HG02588 (cell line): ENCODE data around the gene KLF11.
"Not testable (repeated sequence)": the region's sequence is repeated elsewhere in the genome, so short reads cannot be mapped to it uniquely, and the experiment has no call there.

Source experiments
- ATAC-seq: cut with Tn5 transposase; IDR thresholded peaks from one replicate; pipeline ENCODE4 v1.9.1; 2021; ENCODE audit warnings: mild to moderate bottlenecking, moderate library complexity; ENCODE audit not compliant: unreplicated experiment

Gene KLF11

GRCh38 chr2:10009271-10009810, 34.0 kb upstream of the KLF11 start:
- no peak for ATAC-seq

GRCh38 chr2:10009811-10010781, 33.3 kb upstream of the KLF11 start:
- ATAC-seq, result no peak

DNA sequence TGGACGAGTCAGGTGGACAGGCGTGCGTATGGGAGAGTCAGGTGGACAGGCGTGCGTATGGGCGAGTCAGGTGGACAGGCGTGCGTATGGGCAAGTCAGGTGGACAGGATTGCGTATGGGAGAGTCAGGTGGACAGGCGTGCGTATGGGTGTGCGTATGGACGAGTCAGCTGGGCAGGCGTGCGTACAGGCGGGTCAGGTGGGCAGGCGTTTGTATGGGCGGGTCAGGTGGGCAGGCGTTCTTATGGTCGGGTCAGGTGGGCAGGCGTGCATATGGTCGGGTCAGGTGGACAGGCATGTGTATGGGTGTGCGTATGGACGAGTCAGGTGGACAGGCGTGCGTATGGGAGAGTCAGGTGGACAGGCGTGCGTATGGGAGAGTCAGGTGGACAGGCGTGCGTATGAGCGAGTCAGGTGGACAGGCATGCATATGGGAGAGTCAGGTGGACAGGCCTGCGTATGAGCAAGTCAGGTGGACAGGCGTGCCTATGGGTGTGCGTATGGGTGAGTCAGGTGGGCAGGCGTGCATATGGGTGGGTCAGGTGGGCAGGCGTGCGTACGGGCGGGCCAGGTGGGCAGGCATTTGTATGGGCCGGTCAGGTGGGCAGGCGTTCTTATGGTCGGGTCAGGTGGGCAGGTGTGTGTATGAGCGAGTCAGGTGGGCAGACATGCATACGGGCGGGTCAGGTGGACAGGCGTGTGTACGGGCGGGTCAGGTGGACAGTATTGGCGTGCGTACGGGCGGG, 32.3 kb upstream of the KLF11 start:
- ATAC-seq, result not testable (repeated sequence)

- not testable (repeated sequence) for ATAC-seq
Observed at GRCh38 chr2:10011606-10012325, 31.6 kb upstream of the KLF11 start.

- ATAC-seq, result not testable (repeated sequence)
Observed at GRCh38 chr2:10012366-10012962, 30.9 kb upstream of the KLF11 start.

DNA sequence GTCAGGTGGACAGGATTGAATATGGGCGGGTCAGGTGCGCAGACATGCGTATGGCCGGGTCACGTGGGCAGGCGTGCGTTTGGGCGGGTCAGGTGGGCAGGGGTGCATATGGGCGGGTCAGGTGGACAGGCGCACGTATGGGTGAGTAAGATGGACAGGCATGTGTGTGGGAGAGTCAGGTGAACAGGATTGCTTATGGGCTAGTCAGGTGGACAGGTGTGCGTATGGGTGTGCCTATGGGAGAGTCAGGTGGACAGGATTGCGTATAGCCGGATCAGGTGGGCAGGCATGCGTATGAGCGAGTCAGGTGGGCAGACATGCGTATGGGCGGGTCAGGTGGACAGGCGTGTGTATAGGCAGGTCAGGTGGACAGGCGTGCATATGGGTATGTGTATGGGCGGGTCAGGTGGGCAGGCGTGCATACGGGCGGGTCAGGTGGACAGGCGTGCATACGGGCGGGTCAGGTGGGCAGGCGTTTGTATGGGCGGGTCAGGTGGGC, 30.3 kb upstream of the KLF11 start:
- ATAC-seq, result no peak

GRCh38 chr2:10013651-10014417, 29.5 kb upstream of the KLF11 start:
- not testable (repeated sequence) for ATAC-seq

- no peak for ATAC-seq
Observed at GRCh38 chr2:10014418-10015190, 28.7 kb upstream of the KLF11 start.

GRCh38 chr2:10015376-10015989, 27.9 kb upstream of the KLF11 start:
- ATAC-seq, result not testable (repeated sequence)

- no peak for ATAC-seq
Observed at GRCh38 chr2:10016001-10016801, 27.1 kb upstream of the KLF11 start.

- ATAC-seq, result no peak
Observed at GRCh38 chr2:10016802-10017258, 26.5 kb upstream of the KLF11 start.

DNA sequence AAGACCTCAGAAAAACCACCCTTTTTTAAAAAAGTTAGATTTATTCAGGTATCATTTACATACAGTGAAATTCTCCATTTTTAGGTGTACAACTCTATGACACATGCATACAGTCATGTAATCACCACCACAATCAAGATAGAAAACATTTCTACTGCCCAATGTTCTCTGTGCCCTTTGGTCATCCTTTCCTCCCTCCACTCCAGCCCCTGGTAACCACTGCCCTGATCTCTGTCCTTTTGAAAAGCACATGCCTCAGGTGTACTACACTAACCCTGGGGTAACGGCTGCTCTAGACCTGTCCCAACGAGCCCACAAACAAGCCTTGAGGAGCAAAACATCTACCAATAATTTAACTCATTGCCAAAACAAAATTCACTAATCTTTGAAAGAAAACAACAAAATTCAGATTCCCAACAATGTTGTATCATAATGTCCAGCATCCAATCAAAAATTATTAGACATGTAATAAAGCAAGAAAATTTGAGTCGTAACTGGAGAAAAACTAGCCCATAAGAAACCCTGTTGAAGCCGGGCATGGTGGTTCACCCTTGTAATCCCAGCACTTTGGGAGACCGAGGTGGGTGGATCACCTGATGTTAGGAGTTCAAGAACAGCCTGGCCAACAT, 25.9 kb upstream of the KLF11 start:
- no peak for ATAC-seq

DNA sequence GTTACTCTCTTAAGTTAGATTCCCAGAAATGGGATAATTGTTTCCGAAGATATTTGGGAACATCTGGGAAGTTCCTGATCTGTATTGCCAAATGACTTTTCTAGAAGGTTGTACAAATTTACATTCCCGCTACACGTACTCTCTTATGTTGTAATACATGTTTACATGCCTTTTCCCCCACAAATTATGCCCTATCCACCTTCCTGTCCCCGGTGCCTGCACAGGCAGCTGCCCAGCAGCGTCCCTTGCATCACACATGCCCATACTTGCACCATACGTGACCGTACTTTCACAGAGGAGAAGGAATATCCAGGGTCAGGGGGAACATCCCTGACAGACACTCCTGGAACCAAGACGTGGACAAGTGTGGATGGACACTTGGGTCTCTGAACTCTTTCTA, 24.2 kb upstream of the KLF11 start:
- no peak for ATAC-seq

- ATAC-seq, result no peak
Observed at GRCh38 chr2:10019602-10020400, 23.5 kb upstream of the KLF11 start.

- no peak for ATAC-seq
Observed at GRCh38 chr2:10022041-10022421, 21.3 kb upstream of the KLF11 start.

- ATAC-seq, result no peak
Observed at GRCh38 chr2:10022445-10022844, 20.9 kb upstream of the KLF11 start.
